Astrocyte of the cerebellum (primary cell): ENCODE results near the gene AMIGO3.
"Not testable (repeated sequence)": the region's sequence is repeated elsewhere in the genome, so short reads cannot be mapped to it uniquely, and the experiment has no call there.

Experiments
- DNase-seq: peaks from one replicate; pipeline ENCODE4 v3.0.0-alpha.2; 2011; ENCODE audit warnings: low read depth
- H3K4me3 ChIP-seq: 2 replicates; pipeline ENCODE4 v1.5.1; 2011; ENCODE audit warnings: mild to moderate bottlenecking, low read depth, low read length, moderate library complexity
- CTCF ChIP-seq: IDR thresholded peaks from 2 replicates; pipeline ENCODE4 v1.5.1; 2012; ENCODE audit warnings: low read length, low read depth, moderate library complexity, mild to moderate bottlenecking; ENCODE audit errors: missing control alignments
- in situ Hi-C: cut with HindIII; loops from 2 replicates; pipeline ENCODE4 v1.10.0; 2017; ENCODE audit warnings: low sequenced_read_pairs

The AMIGO3 gene

GRCh38 chr3:49689046-49689907, 30.2 kb downstream of the AMIGO3 start, which contains the start of the genes MST1 and RNF123:
Gene MST1, minus strand, starts transcription at chr3:49689474. Its CDS starts 783 bp downstream, at chr3:49688691.
Gene RNF123, plus strand, starts transcription at chr3:49689557. Its CDS starts 1,609 bp downstream, at chr3:49691166.
- peak; percentile 46 for TF ChIP-seq CTCF
- in situ Hi-C loops = no loop called here
- DNase-seq = peak; percentile 70
- H3K4me3 ChIP-seq = peak within 1 kb of the TSS; percentile 95

- in situ Hi-C loops, DNase-seq: not testable (repeated sequence)
- peak overlapping the region; percentile 95 for H3K4me3 ChIP-seq
Observed at GRCh38 chr3:49688338-49689045, 31.0 kb downstream of the AMIGO3 start.

GRCh38 chr3:49687424-49687795, 32.1 kb downstream of the AMIGO3 start:
- H3K4me3 ChIP-seq, in situ Hi-C loops, DNase-seq: not testable (repeated sequence)

GRCh38 chr3:49686769-49687423, 32.6 kb downstream of the AMIGO3 start:
- DNase-seq, in situ Hi-C loops: not testable (repeated sequence)
- peak overlapping the region; percentile 26 for H3K4me3 ChIP-seq

- DNase-seq, in situ Hi-C loops: not testable (repeated sequence)
- peak overlapping the region; percentile 26 for H3K4me3 ChIP-seq
Observed at GRCh38 chr3:49686346-49686745, 33.1 kb downstream of the AMIGO3 start.

GRCh38 chr3:49685846-49686245, 33.6 kb downstream of the AMIGO3 start:
- DNase-seq, in situ Hi-C loops, H3K4me3 ChIP-seq: not testable (repeated sequence)

GRCh38 chr3:49685103-49685502, 34.4 kb downstream of the AMIGO3 start:
- DNase-seq, H3K4me3 ChIP-seq, in situ Hi-C loops: not testable (repeated sequence)

GRCh38 chr3:49684453-49684852, 35.0 kb downstream of the AMIGO3 start:
- DNase-seq, H3K4me3 ChIP-seq, in situ Hi-C loops: not testable (repeated sequence)

- no peak overlapping the region for H3K4me3 ChIP-seq
- no peak for DNase-seq
- no peak for TF ChIP-seq CTCF
- in situ Hi-C loops = no loop called here
Observed at GRCh38 chr3:49683162-49683561, 36.3 kb downstream of the AMIGO3 start.

GRCh38 chr3:49681543-49681942, 37.9 kb downstream of the AMIGO3 start:
- H3K4me3 ChIP-seq = no peak overlapping the region
- no peak for DNase-seq
- no peak for TF ChIP-seq CTCF
- in situ Hi-C loops = no loop called here
